Spinal cord (tissue), 10 donors: ENCODE results near the gene BRME1. TPM values are rescaled to one million over a fixed set of nuclear protein-coding genes. Genes with fewer than 3 reads are reported as not detected.
"Not testable (repeated sequence)": the region's sequence is repeated elsewhere in the genome, so short reads cannot be mapped to it uniquely, and the experiment has no call there.

Source experiments
- DNase-seq, 6 donors: peaks; one replicate each; pipeline versions ENCODE4 v3.0.0 to v3.0.0-alpha.2; 2013 to 2015; ENCODE audit warnings: low spot score in 6 of 6, low read depth in 4 of 6
- H3K27ac ChIP-seq: one replicate; pipeline ENCODE4 v1.5.1; 2013; ENCODE audit warnings: low read depth, low read length, control low read depth
- H3K27me3 ChIP-seq: one replicate; pipeline ENCODE4 v1.6.1; 2013; ENCODE audit warnings: low read length; ENCODE audit not compliant: control insufficient read depth, insufficient read depth
- H3K36me3 ChIP-seq: one replicate; pipeline ENCODE4 v1.6.1; 2013; ENCODE audit warnings: low read length; ENCODE audit not compliant: control insufficient read depth, insufficient read depth
- H3K4me1 ChIP-seq: one replicate; pipeline ENCODE4 v1.6.1; 2013; ENCODE audit warnings: low read length; ENCODE audit not compliant: control insufficient read depth, insufficient read depth
- H3K4me3 ChIP-seq: one replicate; pipeline ENCODE4 v1.5.1; 2013; ENCODE audit warnings: low read depth, low read length, control low read depth
- H3K9me3 ChIP-seq: one replicate; pipeline ENCODE4 v1.6.1; 2013; ENCODE audit warnings: low read length; ENCODE audit not compliant: control insufficient read depth, insufficient read depth
- WGBS: methylation state at CpG from one replicate; pipeline ENCODE4 v1.1.5; 2013; ENCODE audit warnings: missing lambda C conversion rate; ENCODE audit not compliant: insufficient coverage; 5-methylcytosine and 5-hydroxymethylcytosine counted together
- polyA plus RNA-seq, 2 donors: library from polyadenylated mRNA; unstranded; fragments of 120-200 nt; gene quantifications; one replicate each; pipeline ENCODE4 v1.2.1, GENCODE V29; 2013; ENCODE audit not compliant: insufficient read length in 2 of 2
- total RNA-seq, 2 donors: library from RNA; depleted of rRNA in 1 of 2; stranded (reverse); fragments of 120-200 nt in 1 of 2; fragments of >200 nt in 1 of 2; gene quantifications; one replicate each; pipeline versions ENCODE4 v1.2.3 to v1.2.4, GENCODE V29; 2013 to 2014
- donor health status: healthy.

BRME1 gene
- total and polyA plus RNA-seq, 4 donors, result 3.3 to 15.5 (median 11.0) TPM

- no peaks in the 10 kb centered on the region for H3K9me3 ChIP-seq
- DNase-seq, result no peak
- H3K4me3 ChIP-seq, result peak overlapping the region; percentile 24
- no peaks in the 10 kb centered on the region for H3K27me3 ChIP-seq
- H3K27ac ChIP-seq, result no peak overlapping the region
- peaks cover 7% of the 10 kb centered on the region for H3K36me3 ChIP-seq
- WGBS, result 21% methylated on average over 13 of the region's 13 CpGs
- H3K4me1 ChIP-seq, result peaks cover 44% of the 10 kb centered on the region
These were observed 41.8 kb downstream of the BRME1 start for GRCh38 chr19:13864046-13864666.

- peak overlapping the region; percentile 38 for H3K4me3 ChIP-seq
- H3K36me3 ChIP-seq, result no peaks in the 10 kb centered on the region
- peak overlapping the region; percentile 74 for H3K27ac ChIP-seq
- WGBS, result 6% methylated on average over 26 of the region's 27 CpGs
- peak in 3 of 6 donors; percentile 87 to 95 (median 94) for DNase-seq
- peaks cover 37% of the 10 kb centered on the region for H3K4me1 ChIP-seq
- H3K27me3 ChIP-seq, result no peaks in the 10 kb centered on the region
- H3K9me3 ChIP-seq, result no peaks in the 10 kb centered on the region
These were observed 44.0 kb downstream of the BRME1 start for GRCh38 chr19:13861714-13862531.

GRCh38 chr19:13861392-13861713 is 44.6 kb downstream of the BRME1 start:
- Histone ChIP-seq H3K27ac (peak overlapping the region; percentile 74), H3K36me3 (no peaks in the 10 kb centered on the region), H3K27me3 (no peaks in the 10 kb centered on the region), H3K4me3 (no peak overlapping the region), H3K4me1 (peaks cover 34% of the 10 kb centered on the region), H3K9me3 (no peaks in the 10 kb centered on the region)
- DNase-seq, result no peak
- WGBS, result 73% methylated on average over 11 of the region's 11 CpGs

- Histone ChIP-seq H3K4me1 (peaks cover 29% of the 10 kb centered on the region), H3K27me3 (no peaks in the 10 kb centered on the region), H3K4me3 (no peak overlapping the region), H3K36me3 (no peaks in the 10 kb centered on the region), H3K9me3 (no peaks in the 10 kb centered on the region), H3K27ac (no peak overlapping the region)
- 89% methylated on average over 11 of the region's 13 CpGs for WGBS
- no peak for DNase-seq
These were observed 45.1 kb downstream of the BRME1 start for GRCh38 chr19:13860679-13861391.

- Histone ChIP-seq H3K36me3 (no peaks in the 10 kb centered on the region), H3K4me3 (no peak overlapping the region), H3K4me1 (peaks cover 25% of the 10 kb centered on the region), H3K27ac (no peak overlapping the region), H3K9me3 (no peaks in the 10 kb centered on the region), H3K27me3 (no peaks in the 10 kb centered on the region)
- WGBS, result 95% methylated on average over 3 of the region's 3 CpGs
- no peak for DNase-seq
These were observed 46.5 kb downstream of the BRME1 start for GRCh38 chr19:13859361-13859880.

DNA sequence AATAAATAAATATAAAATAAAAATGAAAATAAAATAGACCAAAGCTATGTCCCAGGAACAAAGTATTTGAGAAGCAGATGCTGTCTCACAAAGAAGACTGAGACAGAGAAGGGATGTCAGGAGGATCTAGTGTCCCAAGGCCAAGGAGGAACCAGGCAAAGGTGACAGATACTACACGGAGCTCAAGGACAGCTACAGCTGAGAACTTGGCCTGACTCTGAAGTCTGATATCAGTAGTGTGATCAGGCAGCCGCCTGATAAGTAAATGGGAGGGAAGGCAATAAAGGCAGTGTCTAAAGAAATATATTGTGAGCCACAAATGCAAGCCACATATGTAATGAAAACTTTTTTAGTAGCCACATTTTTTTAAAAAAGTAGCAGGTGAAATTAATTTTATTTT is 49.4 kb downstream of the BRME1 start:
- Histone ChIP-seq H3K36me3 (no peaks in the 10 kb centered on the region), H3K27ac (no peak overlapping the region), H3K27me3 (no peaks in the 10 kb centered on the region), H3K4me1 (peaks cover 8% of the 10 kb centered on the region), H3K4me3 (no peak overlapping the region), H3K9me3 (no peaks in the 10 kb centered on the region)
- WGBS, result 67% methylated on average over 1 of the region's 2 CpGs
- no peak for DNase-seq

- peaks cover 37% of the 10 kb centered on the region for H3K4me1 ChIP-seq
- not testable (repeated sequence) for H3K9me3 ChIP-seq, H3K4me3 ChIP-seq, H3K27me3 ChIP-seq, DNase-seq, H3K36me3 ChIP-seq, H3K27ac ChIP-seq
- 73% methylated on average over 7 of the region's 12 CpGs for WGBS
These were observed 53.7 kb downstream of the BRME1 start for GRCh38 chr19:13852171-13852707.

DNA sequence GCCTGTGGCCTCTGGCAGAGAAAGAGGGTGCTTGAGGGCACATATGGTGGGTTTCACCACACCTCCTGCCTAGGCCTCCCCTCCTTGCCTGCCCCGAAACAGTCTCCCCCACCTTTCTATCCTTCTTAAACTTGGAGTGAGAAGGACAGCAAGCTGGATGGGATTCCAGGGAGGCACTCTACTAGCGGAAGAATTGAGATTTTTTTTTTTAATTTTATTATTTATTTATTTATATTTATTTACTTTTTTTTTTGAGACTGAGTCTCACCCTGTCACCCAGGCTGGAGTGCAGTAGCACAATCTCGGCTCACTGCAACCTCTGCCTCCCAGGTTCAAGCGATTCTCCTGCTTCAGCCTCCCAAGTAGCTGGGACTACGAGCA is 54.2 kb downstream of the BRME1 start:
- not testable (repeated sequence) for H3K36me3 ChIP-seq, DNase-seq, H3K4me3 ChIP-seq, H3K9me3 ChIP-seq, H3K27me3 ChIP-seq
- Histone ChIP-seq H3K27ac (peak overlapping the region; percentile 94), H3K4me1 (peaks cover 42% of the 10 kb centered on the region)
- 100% methylated on average over 2 of the region's 5 CpGs for WGBS

- peak overlapping the region; percentile 24 for H3K4me3 ChIP-seq
- H3K9me3 ChIP-seq, result no peaks in the 10 kb centered on the region
- no peaks in the 10 kb centered on the region for H3K27me3 ChIP-seq
- peaks cover 49% of the 10 kb centered on the region for H3K4me1 ChIP-seq
- 62% methylated on average over 21 of the region's 26 CpGs for WGBS
- H3K36me3 ChIP-seq, result no peaks in the 10 kb centered on the region
- H3K27ac ChIP-seq, result peak overlapping the region; percentile 94
- DNase-seq, result peak in 2 of 6 donors; percentile 18 to 71
These were observed 54.8 kb downstream of the BRME1 start for GRCh38 chr19:13850910-13851733.
